Kidney (tissue), 14 donors: ENCODE measurements around the gene CAMTA1. TPM values are rescaled to one million over a fixed set of nuclear protein-coding genes. Genes with fewer than 3 reads are reported as not detected.

Experiments used
- DNase-seq, 5 donors: peaks; one replicate each; pipeline ENCODE4 v3.0.0-alpha.2; 2013 to 2020
- FAIRE-seq: peaks from 2 replicates; lab custom pipeline; 2012; peaks lifted over from hg19 to GRCh38; lab: Jason Lieb, UNC
- H3K27ac ChIP-seq, 2 donors: one replicate each; pipeline ENCODE4 v1.7.0; 2013; ENCODE audit warnings: low read depth in 2 of 2, low read length in 2 of 2, inconsistent platforms in 1 of 2
- H3K27me3 ChIP-seq: one replicate; pipeline ENCODE4 v1.7.1; 2013; ENCODE audit warnings: low read length, inconsistent platforms; ENCODE audit not compliant: control insufficient read depth, insufficient read depth
- H3K36me3 ChIP-seq, 3 donors: one replicate each; pipeline versions ENCODE4 v1.7.0 to v1.7.1; 2013; ENCODE audit warnings: low read length in 3 of 3, control low read depth in 1 of 3, inconsistent platforms in 1 of 3; ENCODE audit not compliant: insufficient read depth in 3 of 3, control insufficient read depth in 2 of 3
- H3K4me1 ChIP-seq, 3 donors: one replicate each; pipeline versions ENCODE4 v1.7.0 to v1.7.1; 2013; ENCODE audit warnings: low read length in 3 of 3, inconsistent platforms in 1 of 3, low read depth in 1 of 3; ENCODE audit not compliant: control insufficient read depth in 2 of 3, insufficient read depth in 2 of 3
- H3K4me3 ChIP-seq, 3 donors: one replicate each; pipeline versions ENCODE4 v1.7.0 to v1.8.1; 2013; ENCODE audit warnings: low read length in 3 of 3, control low read depth in 1 of 3, inconsistent platforms in 1 of 3
- H3K9ac ChIP-seq, 3 donors: one replicate each; pipeline versions ENCODE4 v1.7.0 to v1.7.1; 2013; ENCODE audit warnings: low read length in 3 of 3, control low read depth in 1 of 3, inconsistent platforms in 1 of 3
- H3K9me3 ChIP-seq, 3 donors: one replicate each; pipeline versions ENCODE4 v1.7.0 to v1.7.1; 2013; ENCODE audit warnings: low read length in 3 of 3, control low read depth in 1 of 3, inconsistent platforms in 1 of 3; ENCODE audit not compliant: control insufficient read depth in 2 of 3, insufficient read depth in 1 of 3
- intact Hi-C: fragments of 100-400 bp; cut with DNase I; formaldehyde crosslinking; loops from one replicate; pipeline ENCODE4 v1.11.1; 2022
- polyA plus RNA-seq: library from polyadenylated mRNA; stranded (reverse); fragments of 350-450 nt; fragmentation: Illumina TruSeq; extraction: RNeasy Lipid Tissue Mini Kit (QIAGEN cat#74804); gene quantifications from one replicate; pipeline ENCODE4 v1.2.3, GENCODE V29; 2014; ENCODE audit warnings: low read depth, low replicate concordance; ENCODE audit not compliant: insufficient read depth
- total RNA-seq: library from RNA; stranded (reverse); fragmentation: NEBNext Ultra II Directional; extraction: Animal tissue kit (Norgen Biotek cat#: 25700); gene quantifications from one replicate; pipeline ENCODE4 v1.2.1, GENCODE V29; 2021
- TF ChIP-seq, protein P1 (sequence below): IDR thresholded peaks from 3 replicates; pipeline ENCODE4 v1.5.1; 2012; ENCODE audit warnings: mild to moderate bottlenecking, moderate library complexity, borderline replicate concordance; ENCODE audit not compliant: insufficient read depth; ENCODE audit errors: extremely low read depth
- donor health status: control.
- donor health status: control.
- donor health status: control.
- donor health status: control.
- donor health status: control.
- donor health status: DM: yes; HTN: yes; CAD: no.
- donor health status: Normal renal cell carcinoma (clear cell type).

Gene CAMTA1
- total and polyA plus RNA-seq, 2 donors from 2014 or later = 79.0 to 170 TPM

DNA sequence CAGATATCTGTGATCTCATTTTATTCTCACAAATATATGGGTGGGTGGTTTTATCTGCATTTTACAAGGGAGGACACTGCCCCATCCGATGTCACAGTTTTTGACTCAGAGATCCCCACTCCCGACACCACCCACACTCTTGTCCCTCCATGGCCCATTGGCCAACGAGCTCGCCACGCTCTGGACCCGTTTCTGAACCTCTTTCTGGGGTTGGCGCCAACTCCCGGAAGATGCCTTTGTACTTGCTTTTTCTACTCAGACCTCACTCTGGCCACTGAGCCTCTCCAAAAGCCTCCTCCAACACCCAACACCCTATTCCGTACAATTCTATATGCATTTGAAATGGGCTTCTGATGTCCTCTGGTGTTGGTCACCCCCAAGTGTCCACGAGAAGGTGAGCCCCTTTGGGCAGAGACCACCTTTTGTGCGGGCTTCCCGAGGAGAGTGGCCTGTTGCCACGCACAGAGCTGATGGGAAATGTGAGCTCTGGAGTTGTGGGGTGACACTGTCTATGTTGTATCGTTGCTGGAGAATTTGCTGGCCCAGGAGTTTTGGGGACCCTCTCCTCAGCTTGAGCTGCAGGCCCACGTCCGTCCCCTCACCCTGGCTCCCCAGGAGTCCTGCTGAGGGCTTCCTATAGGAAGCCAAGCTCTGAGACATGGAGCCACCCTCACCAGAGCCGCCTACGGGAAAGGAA lies 618.9 kb downstream of the CAMTA1 start:
- DNase-seq (peak in 2 of 5 donors; percentile 0 to 16), FAIRE-seq (no peak)
- TF ChIP-seq, protein P1, sequence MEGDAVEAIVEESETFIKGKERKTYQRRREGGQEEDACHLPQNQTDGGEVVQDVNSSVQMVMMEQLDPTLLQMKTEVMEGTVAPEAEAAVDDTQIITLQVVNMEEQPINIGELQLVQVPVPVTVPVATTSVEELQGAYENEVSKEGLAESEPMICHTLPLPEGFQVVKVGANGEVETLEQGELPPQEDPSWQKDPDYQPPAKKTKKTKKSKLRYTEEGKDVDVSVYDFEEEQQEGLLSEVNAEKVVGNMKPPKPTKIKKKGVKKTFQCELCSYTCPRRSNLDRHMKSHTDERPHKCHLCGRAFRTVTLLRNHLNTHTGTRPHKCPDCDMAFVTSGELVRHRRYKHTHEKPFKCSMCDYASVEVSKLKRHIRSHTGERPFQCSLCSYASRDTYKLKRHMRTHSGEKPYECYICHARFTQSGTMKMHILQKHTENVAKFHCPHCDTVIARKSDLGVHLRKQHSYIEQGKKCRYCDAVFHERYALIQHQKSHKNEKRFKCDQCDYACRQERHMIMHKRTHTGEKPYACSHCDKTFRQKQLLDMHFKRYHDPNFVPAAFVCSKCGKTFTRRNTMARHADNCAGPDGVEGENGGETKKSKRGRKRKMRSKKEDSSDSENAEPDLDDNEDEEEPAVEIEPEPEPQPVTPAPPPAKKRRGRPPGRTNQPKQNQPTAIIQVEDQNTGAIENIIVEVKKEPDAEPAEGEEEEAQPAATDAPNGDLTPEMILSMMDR = no peak
- Histone ChIP-seq H3K27me3 (no peaks in the 10 kb centered on the region), H3K27ac (no peak overlapping the region), H3K9me3 (peaks cover 0 to under 1% (median 0%) of the 10 kb centered on the region in 3 donors), H3K9ac (no peak overlapping the region), H3K36me3 (no peaks in the 10 kb centered on the region), H3K4me3 (no peak overlapping the region), H3K4me1 (no peaks in the 10 kb centered on the region)
- intact Hi-C loops = no loop called here

DNA sequence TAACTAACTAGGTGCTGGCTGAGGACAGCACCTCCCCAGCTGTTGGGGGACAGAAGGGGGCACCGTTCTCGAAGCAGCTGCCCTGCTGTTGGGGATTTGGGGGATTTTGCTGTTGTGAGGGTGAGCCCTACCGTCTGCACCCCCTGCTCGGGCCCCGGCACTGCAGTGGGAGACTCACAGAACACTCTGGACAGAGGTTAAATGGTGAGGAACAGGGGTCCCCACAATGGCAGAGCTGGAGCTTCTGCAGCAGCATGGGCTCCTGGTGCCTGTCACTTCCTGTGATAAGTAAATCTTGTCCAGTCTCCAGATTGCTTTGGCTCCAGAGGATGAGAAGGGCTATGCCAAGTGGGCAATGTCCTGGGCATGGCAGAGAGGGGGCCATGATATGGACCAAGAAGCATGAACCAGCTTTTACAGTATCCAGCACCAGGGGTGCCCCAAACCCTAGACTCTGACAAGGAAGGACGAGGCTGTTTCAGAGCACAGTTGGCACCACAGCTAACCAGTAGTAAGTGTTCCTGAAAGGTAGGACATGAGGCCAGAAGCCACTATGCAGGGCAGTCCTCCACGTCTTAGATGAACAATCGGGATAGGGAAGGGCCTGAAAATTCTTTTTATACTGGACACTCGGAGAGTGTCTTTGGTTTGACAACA lies 620.7 kb downstream of the CAMTA1 start:
- no peak for FAIRE-seq
- H3K4me1 ChIP-seq = no peaks in the 10 kb centered on the region
- DNase-seq = peak in 1 of 5 donors; percentile 42

DNA sequence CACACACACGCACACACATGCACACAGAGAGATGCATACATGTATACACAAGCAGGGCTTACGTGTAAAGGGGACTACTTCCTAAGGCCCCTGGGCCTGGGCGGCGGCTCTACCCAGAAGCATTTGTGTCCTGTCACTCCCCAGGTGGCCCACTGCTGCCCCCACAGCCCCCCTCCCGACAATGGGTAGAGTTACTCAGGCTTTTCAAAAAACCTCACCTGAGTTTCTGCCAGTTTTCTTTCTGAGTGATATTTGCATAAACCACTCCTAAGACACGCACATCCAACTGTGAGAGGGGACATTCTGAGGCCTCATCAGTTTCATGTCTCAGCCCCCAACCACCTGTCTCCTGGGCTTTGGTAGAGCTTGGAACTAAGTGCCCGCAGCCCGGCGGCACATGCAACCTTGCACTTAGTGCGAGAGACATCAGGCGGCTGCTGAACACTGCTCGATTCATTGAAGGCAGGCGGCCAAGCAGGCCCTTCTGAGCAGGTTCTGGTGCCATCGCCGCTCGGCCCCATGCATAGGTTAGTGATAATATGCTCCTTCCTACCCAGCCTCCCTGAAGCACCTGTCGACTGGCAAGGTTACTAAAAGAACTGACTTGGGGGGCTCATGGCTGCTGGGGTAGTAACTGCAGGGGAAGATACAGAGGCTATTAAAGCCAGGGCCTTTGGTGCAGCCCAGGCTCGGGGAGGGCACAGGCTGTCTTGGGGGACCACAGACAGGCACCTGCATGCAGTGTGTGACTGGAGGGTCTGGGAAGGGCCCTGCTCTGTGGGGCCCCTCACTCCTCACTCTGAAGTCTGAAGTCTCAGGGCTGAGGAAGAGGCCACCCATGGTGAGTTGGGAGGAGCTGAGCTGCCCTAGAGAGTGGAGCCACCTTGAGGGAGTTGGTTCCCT lies 621.6 kb downstream of the CAMTA1 start:
- intact Hi-C loops = no loop called here
- Histone ChIP-seq H3K4me3 (no peak overlapping the region), H3K27ac (no peak overlapping the region), H3K9me3 (no peaks in the 10 kb centered on the region), H3K27me3 (no peaks in the 10 kb centered on the region), H3K4me1 (no peaks in the 10 kb centered on the region), H3K36me3 (no peaks in the 10 kb centered on the region), H3K9ac (no peak overlapping the region)
- FAIRE-seq (no peak), DNase-seq (peak in 2 of 5 donors; percentile 27 to 46)
- TF ChIP-seq, protein P1 = no peak

More for the DNA sequence above, 620.7 kb downstream of the CAMTA1 start:
- Histone ChIP-seq H3K27ac (no peak overlapping the region), H3K27me3 (no peaks in the 10 kb centered on the region), H3K4me3 (no peak overlapping the region), H3K9me3 (no peaks in the 10 kb centered on the region), H3K9ac (no peak overlapping the region), H3K36me3 (no peaks in the 10 kb centered on the region)
- TF ChIP-seq, protein P1 = no peak
- intact Hi-C loops = no loop called here
